Measurements from ENCODE around the gene TRPM8.
"Not testable (repeated sequence)": the region's sequence is repeated elsewhere in the genome, so short reads cannot be mapped to it uniquely, and the experiment has no call there.

The TRPM8 gene

DNA sequence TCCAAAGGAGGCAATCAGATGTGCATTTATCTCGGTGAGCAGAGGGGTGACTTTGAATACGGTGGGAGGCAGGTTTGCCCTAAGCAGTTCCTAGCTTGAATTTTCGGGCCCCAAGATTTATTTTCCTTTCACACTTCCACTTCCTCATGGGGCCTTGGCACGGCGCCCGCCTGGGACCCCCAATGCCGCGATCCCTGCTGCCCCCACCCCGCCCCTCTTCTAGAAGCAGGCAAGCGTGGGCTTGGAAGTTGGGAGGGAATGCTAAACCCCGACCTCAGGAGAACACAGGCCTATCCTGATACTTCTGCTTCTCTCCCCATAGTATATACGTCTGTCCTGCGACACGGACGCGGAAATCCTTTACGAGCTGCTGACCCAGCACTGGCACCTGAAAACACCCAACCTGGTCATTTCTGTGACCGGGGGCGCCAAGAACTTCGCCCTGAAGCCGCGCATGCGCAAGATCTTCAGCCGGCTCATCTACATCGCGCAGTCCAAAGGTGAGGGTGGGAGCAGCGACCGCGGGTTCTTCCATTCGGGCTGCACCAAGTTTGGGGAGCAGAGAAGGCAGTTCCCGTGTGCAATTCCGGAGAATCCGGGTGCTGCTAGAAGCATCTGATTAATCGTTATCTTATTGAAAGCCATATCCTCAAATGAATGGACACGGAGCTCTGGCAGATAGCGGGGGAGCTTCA, 21.6 kb downstream of the TRPM8 start:
- no peak for DNase-seq

DNA sequence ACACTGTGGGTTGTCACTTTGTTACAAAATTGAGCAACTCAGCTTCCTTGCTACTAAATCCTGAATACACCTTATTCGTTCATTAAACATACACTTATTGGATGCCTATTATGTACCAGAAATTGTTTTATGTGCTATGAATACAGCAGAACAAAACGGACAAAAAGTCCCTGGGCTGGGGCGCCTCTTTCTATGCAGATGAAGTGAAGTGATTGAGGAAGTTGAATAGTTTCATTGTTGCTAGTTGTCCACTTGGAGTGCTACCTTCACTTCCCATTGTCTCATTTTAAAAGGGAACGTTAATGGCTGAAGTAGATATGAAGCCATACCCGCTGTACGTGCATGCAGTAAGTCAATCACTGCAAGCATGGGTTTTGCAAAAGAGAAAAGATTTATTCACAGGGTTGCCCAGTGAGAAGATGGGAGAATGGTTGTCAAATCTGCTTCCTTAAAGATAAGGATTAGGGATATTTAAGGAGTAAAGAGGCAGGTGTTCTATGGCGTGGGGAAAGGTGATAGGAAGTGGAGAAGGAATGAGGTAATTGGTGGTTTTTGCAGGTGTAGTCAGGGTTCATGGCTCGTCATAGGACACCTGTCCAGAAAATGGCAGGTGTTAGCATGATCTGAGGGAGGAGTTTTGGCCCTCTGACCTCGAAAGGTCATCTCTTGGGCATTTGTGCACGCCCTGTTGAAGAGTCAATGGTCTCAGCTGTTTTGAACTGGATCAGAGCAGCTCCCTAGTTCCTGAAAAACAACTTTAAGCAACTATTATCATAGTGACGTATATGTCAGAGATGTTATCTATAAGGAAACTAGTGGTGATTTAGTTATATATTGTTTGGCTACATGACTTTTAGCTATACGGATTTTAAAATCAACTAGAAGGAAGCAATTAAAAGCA, 23.5 kb downstream of the TRPM8 start:
- no peak for DNase-seq

GRCh38 chr2:233942731-233943130, 25.6 kb downstream of the TRPM8 start:
- DNase-seq: no peak

DNA sequence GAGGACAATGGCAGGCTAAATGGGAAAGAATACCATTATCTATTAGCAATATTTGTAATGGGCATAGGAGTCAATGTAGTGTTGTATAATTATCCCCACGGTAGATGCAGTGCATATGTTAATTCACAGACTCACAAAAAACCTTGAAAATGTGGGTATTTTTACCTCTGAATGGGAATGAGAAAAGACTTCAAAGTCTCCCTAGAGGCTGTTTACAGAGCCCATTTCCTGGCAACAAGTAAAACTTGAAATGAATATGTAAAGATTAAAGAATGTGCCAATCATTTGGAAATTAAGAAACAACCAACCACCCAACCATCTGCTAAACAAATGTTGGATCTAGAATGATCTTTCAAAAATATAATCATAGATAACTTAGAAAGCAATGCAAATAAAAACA, 27.1 kb downstream of the TRPM8 start:
- DNase-seq: no peak

DNA sequence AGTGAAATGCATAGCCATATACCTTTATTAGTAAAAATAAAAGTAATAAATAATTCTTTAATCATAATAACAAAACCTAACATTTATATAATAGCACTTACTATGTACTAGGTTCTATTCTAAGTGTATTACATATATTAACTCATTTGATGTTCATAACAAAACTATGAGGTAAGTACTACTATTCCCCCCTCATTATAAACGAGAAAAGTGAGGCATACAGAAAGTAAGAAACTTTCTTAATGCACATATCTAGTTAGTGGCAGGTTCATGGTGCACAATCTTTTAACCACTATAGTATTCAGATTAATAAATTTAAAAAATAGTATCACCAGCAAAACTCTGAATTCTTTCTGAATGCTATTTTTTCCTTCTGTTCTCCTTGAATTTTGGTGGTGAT, 27.5 kb downstream of the TRPM8 start:
- no peak for DNase-seq

DNA sequence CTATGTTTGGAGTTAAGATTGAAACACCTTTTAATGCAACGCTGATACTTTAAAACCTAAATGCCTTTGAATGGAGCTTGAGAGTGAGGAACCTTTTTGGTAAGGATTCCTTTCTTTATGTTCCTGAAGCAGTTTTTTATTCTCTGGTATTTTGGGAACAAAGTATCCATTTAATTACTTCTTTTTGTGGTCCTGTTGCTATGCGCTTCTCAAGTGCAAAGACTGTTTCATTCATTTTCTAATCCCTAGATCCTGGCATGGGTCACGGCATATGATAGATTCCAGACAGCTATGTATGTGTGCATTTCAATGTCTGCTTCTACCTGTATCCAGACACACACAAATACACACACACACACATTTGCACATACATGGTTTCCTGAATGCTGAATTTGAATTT, 28.0 kb downstream of the TRPM8 start:
- DNase-seq: no peak

DNA sequence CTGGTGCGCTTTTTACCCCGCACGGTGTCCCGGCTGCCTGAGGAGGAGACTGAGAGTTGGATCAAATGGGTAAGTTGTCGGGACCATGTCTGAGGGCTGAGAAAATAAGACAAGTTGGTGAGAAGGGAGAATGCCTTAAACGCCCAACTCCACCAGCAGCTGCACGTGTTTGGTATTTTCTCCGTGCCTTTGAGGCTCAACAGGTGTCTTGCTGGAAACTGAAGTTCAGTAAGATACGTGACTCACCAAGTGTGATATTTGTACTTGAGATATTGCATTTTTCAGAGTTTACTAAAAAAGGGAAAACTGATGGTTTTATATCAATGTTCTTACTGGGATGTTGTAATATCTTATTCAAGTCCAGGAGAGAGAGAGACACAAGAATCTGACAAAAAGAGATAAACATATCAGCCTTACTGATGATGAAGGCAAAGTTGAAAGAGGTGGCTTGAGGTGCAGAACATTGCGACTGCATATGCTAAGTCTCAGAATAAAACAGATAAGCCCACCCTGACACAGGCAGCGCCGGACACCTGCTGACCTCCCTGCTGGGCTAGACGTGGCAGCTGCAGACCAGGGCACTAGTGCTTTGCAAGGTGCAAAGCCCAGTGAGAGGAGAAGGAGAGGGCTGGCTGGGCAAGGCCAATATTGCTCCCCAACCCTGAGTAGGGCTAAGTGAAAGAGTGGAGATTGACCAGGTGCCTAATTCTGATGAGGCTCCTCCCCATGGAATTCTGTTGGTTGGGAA, 33.1 kb downstream of the TRPM8 start:
- no peak for DNase-seq

DNA sequence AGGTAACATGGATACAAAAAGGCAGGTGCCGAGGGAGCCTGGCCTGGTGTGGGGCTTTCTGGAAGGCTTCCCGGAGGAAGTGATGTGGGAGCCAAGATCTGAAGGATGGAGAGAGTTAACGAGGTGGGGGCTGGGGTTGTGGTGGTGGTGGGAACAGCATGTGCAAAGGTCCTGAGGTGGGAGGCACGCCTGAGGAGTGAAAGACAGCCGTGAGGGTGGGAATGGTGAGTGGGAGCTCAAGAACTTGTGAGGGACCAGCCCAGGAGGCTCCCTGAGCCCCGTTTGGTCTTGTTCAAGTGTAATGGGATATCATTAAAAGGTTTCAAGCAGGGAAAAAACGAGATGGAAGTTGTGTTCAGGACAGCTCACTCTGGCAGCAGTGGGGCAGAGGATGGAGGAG, 35.2 kb downstream of the TRPM8 start:
- DNase-seq: no peak

GRCh38 chr2:233953087-233953801, 36.1 kb downstream of the TRPM8 start:
- no peak for DNase-seq

- DNase-seq: no peak
Measured at GRCh38 chr2:233960203-233960602, 43.0 kb downstream of the TRPM8 start.

DNA sequence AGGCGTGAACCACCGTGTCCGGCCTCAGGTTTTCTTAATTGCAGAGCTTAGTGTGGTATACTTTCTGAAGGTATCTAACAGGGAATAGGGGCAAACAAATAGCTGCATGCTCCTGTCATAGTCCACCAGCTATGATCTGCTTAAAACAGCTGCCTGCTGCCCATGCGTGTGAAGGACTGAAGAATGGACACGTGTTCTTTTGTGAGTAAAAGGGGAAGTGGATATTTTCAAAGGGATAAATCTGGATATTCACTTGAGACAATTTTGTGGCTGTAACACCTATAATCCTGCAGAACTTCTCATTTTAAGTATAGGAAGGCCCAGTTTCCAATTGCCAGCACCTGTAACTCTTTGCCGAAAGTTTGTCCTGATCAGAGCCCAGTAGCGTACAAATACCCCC, 44.7 kb downstream of the TRPM8 start:
- DNase-seq: no peak

DNA sequence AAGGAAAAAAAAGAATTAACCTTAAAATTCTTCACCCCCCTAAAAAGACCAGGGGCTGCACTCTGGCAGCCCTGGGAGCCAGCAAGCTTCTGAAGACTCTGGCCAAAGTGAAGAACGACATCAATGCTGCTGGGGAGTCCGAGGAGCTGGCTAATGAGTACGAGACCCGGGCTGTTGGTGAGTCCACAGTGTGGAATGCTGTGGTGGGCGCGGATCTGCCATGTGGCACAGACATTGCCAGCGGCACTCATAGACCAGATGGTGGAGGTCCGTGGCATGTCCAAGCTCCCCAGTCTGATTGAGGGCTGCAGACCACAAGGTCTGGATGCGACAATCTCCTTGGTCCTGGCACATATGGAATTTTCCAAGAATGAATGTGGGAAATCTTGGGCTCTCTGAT, 47.4 kb downstream of the TRPM8 start:
- DNase-seq: no peak

DNA sequence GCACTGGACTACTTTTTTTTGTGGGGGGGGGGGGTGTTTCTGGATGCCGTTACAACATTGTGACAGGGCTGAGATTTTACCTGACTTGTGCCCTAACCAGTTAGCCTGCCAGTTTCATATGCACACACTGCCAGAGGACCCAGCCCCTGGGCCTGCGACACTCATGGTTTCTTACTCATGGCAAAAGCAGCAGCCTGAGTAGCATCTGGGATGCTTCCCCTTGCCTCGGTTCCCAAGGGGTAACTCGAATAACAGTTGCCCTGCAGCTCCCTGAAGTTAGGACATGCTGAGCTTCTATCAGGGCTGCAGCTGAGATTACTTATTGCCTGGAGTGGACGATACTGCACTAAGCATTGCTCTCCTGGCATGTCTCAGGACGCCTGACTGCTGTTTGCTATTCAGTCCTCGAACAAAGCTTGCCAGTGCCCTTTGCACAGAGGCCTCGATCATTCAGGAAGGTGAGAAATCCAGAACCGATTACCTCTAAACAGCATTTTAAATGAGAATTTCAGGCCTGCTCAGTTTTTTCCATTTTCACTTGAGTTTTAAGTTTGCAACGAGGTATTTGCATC, 47.9 kb downstream of the TRPM8 start:
- no peak for DNase-seq

DNA sequence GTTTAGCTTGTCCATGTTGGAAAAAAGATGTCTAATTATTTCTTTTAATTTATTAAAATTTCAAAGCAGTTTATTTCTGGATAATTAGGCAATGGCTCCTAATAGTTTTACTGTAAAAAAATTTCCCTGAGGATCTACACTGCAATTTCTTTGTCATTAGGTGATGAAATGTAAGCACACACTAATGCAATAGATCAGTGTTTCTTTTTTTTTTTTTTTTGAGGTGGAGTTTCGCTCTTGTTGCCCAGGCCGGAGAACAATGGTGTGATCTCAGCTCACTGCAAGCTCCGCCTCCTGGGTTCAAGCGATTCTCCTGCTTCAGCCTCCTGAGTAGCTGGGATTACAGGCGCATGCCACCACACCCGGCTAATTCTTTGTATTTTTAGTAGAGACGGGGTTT, 48.5 kb downstream of the TRPM8 start:
- DNase-seq: not testable (repeated sequence)

DNA sequence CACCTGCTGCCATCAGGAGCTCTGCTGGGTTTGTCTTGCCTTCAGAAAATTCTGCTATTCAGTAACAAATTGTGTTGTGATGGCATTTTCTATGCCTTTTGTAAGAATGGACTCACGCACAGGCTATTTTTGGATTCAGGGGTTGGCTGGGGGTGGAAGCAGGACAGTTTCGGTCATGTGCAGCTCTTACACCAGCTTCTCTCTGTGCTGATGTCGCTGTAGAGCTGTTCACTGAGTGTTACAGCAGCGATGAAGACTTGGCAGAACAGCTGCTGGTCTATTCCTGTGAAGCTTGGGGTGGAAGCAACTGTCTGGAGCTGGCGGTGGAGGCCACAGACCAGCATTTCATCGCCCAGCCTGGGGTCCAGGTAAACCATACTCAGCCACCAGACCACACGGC, 49.2 kb downstream of the TRPM8 start:
- DNase-seq: no peak

- DNase-seq: no peak
Measured at GRCh38 chr2:233967164-233967563, 50.0 kb downstream of the TRPM8 start.

DNA sequence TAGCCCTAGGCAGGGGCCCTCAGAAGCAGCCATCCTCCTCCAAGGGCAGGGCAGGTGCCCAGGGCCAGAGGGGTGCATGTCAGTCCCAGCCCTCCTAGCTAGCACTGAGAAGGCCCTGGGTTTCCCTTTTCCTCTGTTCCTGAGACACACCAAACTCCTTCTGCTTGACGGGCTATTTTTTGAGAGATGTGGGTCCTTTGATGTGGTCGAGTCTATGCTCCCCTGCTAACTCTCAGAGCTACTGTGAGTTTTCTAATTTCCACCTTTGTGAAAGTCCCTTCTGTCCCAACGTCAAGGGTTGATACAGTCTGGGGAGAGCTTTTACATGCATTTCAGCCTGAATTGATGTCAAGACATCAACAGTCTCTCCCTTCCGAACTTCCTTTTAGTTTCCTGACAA, 51.4 kb downstream of the TRPM8 start:
- DNase-seq: no peak

DNA sequence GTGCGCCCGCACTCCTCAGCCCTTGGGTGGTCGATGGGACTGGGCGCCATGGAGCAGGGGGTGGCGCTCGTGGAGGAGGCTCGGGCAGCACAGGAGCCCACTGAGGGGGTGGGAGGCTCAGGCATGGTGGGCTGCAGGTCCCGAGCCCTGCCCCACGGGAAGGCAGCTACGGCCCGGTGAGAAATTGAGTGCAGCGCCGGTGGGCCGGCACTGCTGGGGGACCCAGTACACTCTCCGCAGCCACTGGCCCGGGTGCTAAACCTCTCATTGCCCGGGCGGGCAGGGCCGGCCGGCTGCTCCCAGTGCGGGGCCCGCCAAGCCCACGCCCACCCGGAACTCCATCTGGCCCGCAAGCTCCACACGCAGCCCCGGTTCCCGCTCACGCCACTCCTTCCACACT, 55.3 kb downstream of the TRPM8 start:
- DNase-seq: not testable (repeated sequence)

DNA sequence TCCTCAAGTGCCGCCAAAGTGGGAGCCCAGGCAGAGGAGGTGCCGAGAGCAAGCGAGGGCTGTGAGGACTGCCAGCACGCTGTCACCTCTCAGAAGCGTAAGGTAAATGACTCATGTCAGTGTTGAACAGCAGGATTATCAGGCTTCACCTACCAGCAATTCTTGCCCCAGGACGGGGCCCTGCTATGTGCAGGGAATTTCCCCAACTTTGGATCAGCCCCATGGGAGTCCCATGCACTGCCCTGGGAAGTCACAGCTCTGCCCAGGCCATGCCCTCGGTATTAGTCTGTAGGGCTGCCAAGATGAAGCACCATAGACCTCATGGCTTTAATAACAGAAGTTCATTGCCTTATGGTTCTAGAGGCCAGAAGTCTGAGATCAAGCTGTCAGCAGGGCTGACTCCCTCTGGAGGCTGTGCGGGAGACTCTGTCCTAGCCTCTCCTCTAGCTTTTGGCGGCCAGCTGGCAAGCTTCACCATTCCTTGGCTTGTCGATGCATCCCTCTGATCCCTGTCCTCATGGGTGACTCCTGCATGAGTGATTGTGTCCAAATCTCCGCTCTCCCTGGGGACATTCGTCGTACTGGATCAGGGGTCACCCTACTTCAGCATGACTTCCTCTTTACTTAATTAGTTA, 55.9 kb downstream of the TRPM8 start:
- DNase-seq: no peak

DNA sequence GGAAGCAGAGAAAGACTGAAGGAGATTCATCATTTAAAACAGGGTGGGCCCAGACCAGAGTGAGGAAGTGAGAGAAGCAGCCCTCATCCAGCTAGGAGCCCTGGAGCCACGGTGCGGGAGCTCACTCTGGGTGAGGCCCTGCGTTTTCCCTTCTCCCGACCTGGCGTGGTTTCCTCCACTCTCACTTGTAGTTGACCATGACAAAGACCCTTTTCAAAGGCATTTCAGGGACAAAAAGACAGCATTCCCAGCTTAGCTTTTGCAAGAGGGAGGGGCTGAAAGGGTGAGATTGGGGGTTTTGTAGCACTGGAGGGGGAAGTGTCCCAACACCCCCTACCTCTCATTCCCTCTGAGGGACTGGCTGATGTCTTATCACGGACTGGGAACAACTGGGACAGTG, 56.6 kb downstream of the TRPM8 start:
- DNase-seq: no peak

- no peak for DNase-seq
Measured at GRCh38 chr2:233974530-233975071, 57.4 kb downstream of the TRPM8 start.

- DNase-seq: no peak
Measured at GRCh38 chr2:233976087-233976486, 58.9 kb downstream of the TRPM8 start.

Measured in right forelimb (tissue), 1 donor.